ENCODE results near the gene HAND2.

- TF ChIP-seq POLR2AphosphoS5 (IDR thresholded peaks at IDR 0.05) (no peak), POLR2A (IDR thresholded peaks at IDR 0.05) (no peak), CTCF (IDR thresholded peaks at IDR 0.05 in 8 of 11, conservative IDR thresholded peaks at IDR 0.05 in 3 of 11) (no peak)
These were observed 10.0 kb upstream of the HAND2 start for GRCh38 chr4:173539986-173540385.
